Caco-2 (cell line): Measurements from ENCODE around the gene HTR4. TPM values are rescaled to one million over a fixed set of nuclear protein-coding genes. Genes with fewer than 3 reads are reported as not detected.

Experiments used
- BruUV-seq: library from RNA; stranded (reverse); fragments of 400-500 nt; replicated peaks from 2 replicates; lab custom pipeline; 2021; lab: Mats Ljungman, UMichigan
- CTCF ChIA-PET: fragments of 300-600 bp; sonication (Branson Sonifier 250); formaldehyde crosslinking; loops from one replicate; lab custom pipeline; 2022; ENCODE audit warnings: antibody characterized with exemption; lab: Charles Lee
- POLR2A ChIA-PET: fragments of 300-600 bp; sonication (Branson Sonifier 250); formaldehyde crosslinking; loops from one replicate; lab custom pipeline; 2022; ENCODE audit warnings: antibody characterized with exemption; lab: Charles Lee
- DNase-seq, 2 experiments: peaks; one replicate each; pipeline versions ENCODE4 v3.0.0 to v3.0.0-alpha.2; 2020 to 2022
- H3K27me3 ChIP-seq: replicated peaks from 2 replicates; pipeline ENCODE4 v1.6.0; 2011; ENCODE audit warnings: low read length; ENCODE audit not compliant: control insufficient read depth, insufficient read depth
- H3K36me3 ChIP-seq: 2 replicates; pipeline ENCODE4 v1.5.1; 2011; ENCODE audit warnings: low read length; ENCODE audit not compliant: control insufficient read depth, insufficient read depth
- H3K4me1 ChIP-seq: fragments of 250-450 bp; sonication (Bioruptor Pico); 2 replicates; pipeline ENCODE4 v1.5.1; 2020; ENCODE audit warnings: mild to moderate bottlenecking
- H3K4me3 ChIP-seq: 2 replicates; pipeline ENCODE4 v1.5.1; 2011; ENCODE audit warnings: low read depth, mild to moderate bottlenecking, control low read depth, low read length
- H3K9me3 ChIP-seq: fragments of 250-450 bp; sonication (Bioruptor Pico); 2 replicates; pipeline ENCODE4 v1.5.1; 2020; ENCODE audit warnings: mild to moderate bottlenecking, moderate library complexity
- H3K27ac Mint-ChIP-seq: one replicate; pipeline ENCODE4 v1.8.0; 2022; ENCODE audit warnings: mixed read lengths; ENCODE audit not compliant: unreplicated experiment
- H3K27me3 Mint-ChIP-seq: one replicate; pipeline ENCODE4 v1.8.0; 2022; ENCODE audit warnings: mixed read lengths; ENCODE audit not compliant: insufficient read depth, unreplicated experiment
- H3K36me3 Mint-ChIP-seq: one replicate; pipeline ENCODE4 v1.8.0; 2022; ENCODE audit warnings: mild to moderate bottlenecking, mixed read lengths; ENCODE audit not compliant: insufficient read depth, unreplicated experiment
- H3K4me1 Mint-ChIP-seq: one replicate; pipeline ENCODE4 v1.8.0; 2022; ENCODE audit warnings: low read depth, mixed read lengths; ENCODE audit not compliant: unreplicated experiment
- H3K4me3 Mint-ChIP-seq: one replicate; pipeline ENCODE4 v1.8.0; 2022; ENCODE audit warnings: mild to moderate bottlenecking, moderate library complexity, mixed read lengths; ENCODE audit not compliant: unreplicated experiment
- H3K9me3 Mint-ChIP-seq: one replicate; pipeline ENCODE4 v1.8.0; 2022; ENCODE audit warnings: mixed read lengths; ENCODE audit not compliant: unreplicated experiment
- CTCF ChIP-seq, 2 experiments: fragments of 200-600 bp in 1 of 2; IDR thresholded peaks; 1 replicate in 1 of 2; 2 replicates in 1 of 2; pipeline versions ENCODE4 v1.5.1 to v1.8.0; 2011 to 2022; ENCODE audit warnings: antibody characterized with exemption in 1 of 2, control low read depth in 1 of 2, inconsistent platforms in 1 of 2, low read depth in 1 of 2, low read length in 1 of 2, mild to moderate bottlenecking in 1 of 2, moderate library complexity in 1 of 2; ENCODE audit not compliant: insufficient read depth in 1 of 2, severe bottlenecking in 1 of 2, unreplicated experiment in 1 of 2
- intact Hi-C: fragments of 100-400 bp; cut with micrococcal nuclease; formaldehyde crosslinking; loops from one replicate; pipeline ENCODE4 v1.10.0; 2022; ENCODE audit not compliant: unreplicated experiment
- total RNA-seq: library from RNA; stranded (reverse); gene quantifications from 2 replicates; pipeline ENCODE4 v1.2.3, GENCODE V29; 2022

Gene HTR4
- total RNA-seq, 1 experiment from 2014 or later = not detected

- DNase-seq = no peak
- intact Hi-C loops = no loop called here
- Histone ChIP-seq H3K36me3 (no peaks in the 10 kb centered on the region), H3K4me1 (no peaks in the 10 kb centered on the region), H3K9me3 (no peaks in the 10 kb centered on the region), H3K4me3 (no peak overlapping the region), H3K27me3 (no peaks in the 10 kb centered on the region)
- Mint-ChIP-seq H3K9me3 (no peaks in the 10 kb centered on the region), H3K27ac (no peak overlapping the region), H3K4me1 (no peaks in the 10 kb centered on the region), H3K4me3 (no peak overlapping the region), H3K27me3 (peaks cover 17% of the 10 kb centered on the region), H3K36me3 (no peaks in the 10 kb centered on the region)
- no peak for TF ChIP-seq CTCF (IDR thresholded peaks at IDR 0.05; ENCODE audit: insufficient read depth in 1 of 2, low read depth in 1 of 2, low read length in 1 of 2, severe bottlenecking in 1 of 2, unreplicated experiment in 1 of 2)
- CTCF ChIA-PET = no interaction called here
- no TSS peak for BruUV-seq
- POLR2A ChIA-PET = no interaction called here
Observed at GRCh38 chr5:148569948-148570347, 84.4 kb downstream of the HTR4 start.

- no TSS peak for BruUV-seq
- no peaks in the 10 kb centered on the region for H3K36me3 ChIP-seq
- H3K4me3 ChIP-seq = no peak overlapping the region
- no peaks in the 10 kb centered on the region; the same call in 1 of the 2 replicates for H3K4me1 ChIP-seq
- intact Hi-C loops = no loop called here
- CTCF ChIA-PET = no interaction called here
- no peaks in the 10 kb centered on the region for H3K9me3 ChIP-seq
- H3K4me3 Mint-ChIP-seq = no peak overlapping the region
- no peaks in the 10 kb centered on the region for H3K9me3 Mint-ChIP-seq
- DNase-seq = no peak
- no peaks in the 10 kb centered on the region for H3K27me3 ChIP-seq
- peaks cover 14% of the 10 kb centered on the region for H3K27me3 Mint-ChIP-seq
- H3K36me3 Mint-ChIP-seq = no peaks in the 10 kb centered on the region
- H3K27ac Mint-ChIP-seq = no peak overlapping the region
- TF ChIP-seq CTCF (IDR thresholded peaks at IDR 0.05; ENCODE audit: insufficient read depth in 1 of 2, low read depth in 1 of 2, low read length in 1 of 2, severe bottlenecking in 1 of 2, unreplicated experiment in 1 of 2) = no peak
- no peaks in the 10 kb centered on the region for H3K4me1 Mint-ChIP-seq
- POLR2A ChIA-PET = no interaction called here
Observed at GRCh38 chr5:148565148-148565547, 89.2 kb downstream of the HTR4 start.

GRCh38 chr5:148563021-148563420, 91.3 kb downstream of the HTR4 start:
- TF ChIP-seq CTCF (IDR thresholded peaks at IDR 0.05; ENCODE audit: insufficient read depth in 1 of 2, low read depth in 1 of 2, low read length in 1 of 2, severe bottlenecking in 1 of 2, unreplicated experiment in 1 of 2) = no peak
- no peaks in the 10 kb centered on the region for H3K36me3 Mint-ChIP-seq

More at GRCh38 chr5:148563021-148563420, 91.3 kb downstream of the HTR4 start:
- no peaks in the 10 kb centered on the region for H3K9me3 Mint-ChIP-seq
- ChIA-PET POLR2A (no interaction called here), CTCF (no interaction called here)
- no peaks in the 10 kb centered on the region for H3K4me1 Mint-ChIP-seq
- intact Hi-C loops = no loop called here
- H3K27me3 Mint-ChIP-seq = peaks cover 12% of the 10 kb centered on the region
- H3K27me3 ChIP-seq = no peaks in the 10 kb centered on the region
- no TSS peak for BruUV-seq
- DNase-seq = no peak
- H3K9me3 ChIP-seq = no peaks in the 10 kb centered on the region
- H3K27ac Mint-ChIP-seq = no peak overlapping the region
- H3K4me1 ChIP-seq = no peaks in the 10 kb centered on the region; the same call in 1 of the 2 replicates
- no peaks in the 10 kb centered on the region for H3K36me3 ChIP-seq
- no peak overlapping the region for H3K4me3 ChIP-seq
- no peak overlapping the region for H3K4me3 Mint-ChIP-seq
